Breast epithelium (tissue), 3 donors: ENCODE results near the gene ZNF157.

Source experiments
- POLR2A ChIP-seq: fragments of 450-650 bp; IDR thresholded peaks from one replicate; pipeline ENCODE4 v1.6.1; 2016; ENCODE audit warnings: antibody characterized with exemption, mild to moderate bottlenecking, moderate library complexity
- POLR2AphosphoS5 ChIP-seq, 3 donors: sonication (generic); formaldehyde crosslinking; IDR thresholded peaks; one replicate each; pipeline ENCODE4 v1.6.1; 2017; ENCODE audit warnings: antibody characterized with exemption in 3 of 3
- TF ChIP-seq, protein P1 (sequence below), 3 donors: fragments of 450-650 bp; IDR thresholded peaks; one replicate each; pipeline ENCODE4 v1.5.1; 2016 to 2017; ENCODE audit warnings: antibody characterized with exemption in 3 of 3, mild to moderate bottlenecking in 3 of 3, moderate library complexity in 3 of 3

DNA sequence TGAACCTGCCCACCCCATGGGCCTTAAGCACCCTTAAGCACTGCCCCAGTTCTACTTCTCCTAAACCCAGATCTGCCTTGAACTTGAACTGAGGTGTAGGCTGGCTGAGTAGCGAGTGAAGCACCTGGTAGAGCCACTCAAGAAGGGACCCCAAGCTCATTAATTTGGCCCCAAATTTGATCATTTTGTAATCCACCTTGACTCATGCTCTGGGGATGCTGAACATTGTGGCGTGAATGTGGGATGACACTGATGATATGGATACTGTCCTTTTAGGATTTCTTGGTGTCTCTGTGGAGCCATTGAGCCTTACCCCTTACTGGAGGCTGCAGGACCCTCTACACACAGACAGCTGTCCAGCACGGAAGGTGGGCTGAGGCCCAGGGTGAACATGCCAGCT is at the start of gene ZNF157:
- TF ChIP-seq, protein P1, sequence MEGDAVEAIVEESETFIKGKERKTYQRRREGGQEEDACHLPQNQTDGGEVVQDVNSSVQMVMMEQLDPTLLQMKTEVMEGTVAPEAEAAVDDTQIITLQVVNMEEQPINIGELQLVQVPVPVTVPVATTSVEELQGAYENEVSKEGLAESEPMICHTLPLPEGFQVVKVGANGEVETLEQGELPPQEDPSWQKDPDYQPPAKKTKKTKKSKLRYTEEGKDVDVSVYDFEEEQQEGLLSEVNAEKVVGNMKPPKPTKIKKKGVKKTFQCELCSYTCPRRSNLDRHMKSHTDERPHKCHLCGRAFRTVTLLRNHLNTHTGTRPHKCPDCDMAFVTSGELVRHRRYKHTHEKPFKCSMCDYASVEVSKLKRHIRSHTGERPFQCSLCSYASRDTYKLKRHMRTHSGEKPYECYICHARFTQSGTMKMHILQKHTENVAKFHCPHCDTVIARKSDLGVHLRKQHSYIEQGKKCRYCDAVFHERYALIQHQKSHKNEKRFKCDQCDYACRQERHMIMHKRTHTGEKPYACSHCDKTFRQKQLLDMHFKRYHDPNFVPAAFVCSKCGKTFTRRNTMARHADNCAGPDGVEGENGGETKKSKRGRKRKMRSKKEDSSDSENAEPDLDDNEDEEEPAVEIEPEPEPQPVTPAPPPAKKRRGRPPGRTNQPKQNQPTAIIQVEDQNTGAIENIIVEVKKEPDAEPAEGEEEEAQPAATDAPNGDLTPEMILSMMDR (IDR thresholded peaks at IDR 0.05) = no peak
- TF ChIP-seq POLR2AphosphoS5 (IDR thresholded peaks at IDR 0.05) (no peak), POLR2A (no peak)
